ENCODE results near the gene CHPF2. TPM values are rescaled to one million over a fixed set of nuclear protein-coding genes. Genes with fewer than 3 reads are reported as not detected.

Gene CHPF2
- total RNA-seq, 4 donors from 2014 or later: 31.4 to 50.2 (median 43.2) TPM

DNA sequence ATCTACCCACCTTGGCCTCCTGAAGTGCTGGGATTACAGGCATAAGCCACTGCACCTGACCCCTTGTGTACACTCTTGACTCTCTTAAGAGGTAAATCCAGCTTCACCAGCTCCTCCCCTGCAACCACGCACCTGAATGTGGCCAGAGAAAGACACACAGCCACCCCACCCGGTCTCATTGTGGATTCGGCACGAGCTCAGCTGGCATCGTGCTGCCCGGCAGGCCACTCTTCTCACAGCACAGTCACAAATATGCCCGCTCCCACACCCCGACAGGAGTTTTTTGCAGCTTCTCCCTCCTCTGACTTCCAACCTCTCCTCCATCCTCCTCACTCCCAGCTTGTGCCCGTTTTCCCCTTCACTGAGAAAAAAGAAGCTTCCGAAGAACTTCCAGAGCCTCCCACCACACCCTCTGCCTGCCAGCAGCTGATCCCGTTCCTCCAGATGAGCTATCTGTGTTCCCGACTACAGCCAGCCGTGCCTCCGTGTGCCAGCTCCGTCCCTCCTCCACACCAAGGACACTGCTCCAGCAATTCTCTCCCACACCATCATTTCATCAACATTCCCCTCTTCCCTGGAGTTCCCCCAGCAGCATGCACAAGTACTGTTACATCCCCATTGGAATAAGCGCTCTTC, 24.2 kb downstream of the CHPF2 start:
- no peak for DNase-seq
- Histone ChIP-seq H3K27me3 (no peaks in the 10 kb centered on the region), H3K4me3 (no peak overlapping the region)

DNA sequence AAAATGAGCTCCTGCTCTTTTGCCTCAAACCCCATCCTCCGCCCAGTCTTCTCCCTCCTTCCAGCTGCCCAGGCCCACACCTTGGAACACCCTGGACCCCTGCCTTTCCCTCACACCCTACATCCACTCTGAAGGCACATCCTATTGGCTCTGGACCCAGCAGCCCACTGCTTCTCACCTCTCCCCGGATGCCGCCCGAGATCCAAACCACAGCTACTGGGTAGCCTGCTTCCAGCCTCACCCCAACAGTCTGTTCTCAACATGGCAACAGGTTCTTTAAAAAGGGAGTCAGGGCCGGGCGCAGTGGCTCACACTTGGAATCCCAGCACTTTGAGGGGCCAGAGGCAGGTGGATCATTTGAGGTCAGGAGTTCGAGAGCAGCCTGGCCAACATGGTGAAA, 25.7 kb downstream of the CHPF2 start:
- Histone ChIP-seq H3K4me3 (no peak overlapping the region), H3K36me3 (no peaks in the 10 kb centered on the region), H3K9me3 (no peaks in the 10 kb centered on the region), H3K27ac (no peak overlapping the region), H3K4me1 (no peaks in the 10 kb centered on the region), H3K27me3 (no peaks in the 10 kb centered on the region)
- no peak for TF ChIP-seq POLR2A (IDR thresholded peaks at IDR 0.05)
- TF ChIP-seq, protein P1, sequence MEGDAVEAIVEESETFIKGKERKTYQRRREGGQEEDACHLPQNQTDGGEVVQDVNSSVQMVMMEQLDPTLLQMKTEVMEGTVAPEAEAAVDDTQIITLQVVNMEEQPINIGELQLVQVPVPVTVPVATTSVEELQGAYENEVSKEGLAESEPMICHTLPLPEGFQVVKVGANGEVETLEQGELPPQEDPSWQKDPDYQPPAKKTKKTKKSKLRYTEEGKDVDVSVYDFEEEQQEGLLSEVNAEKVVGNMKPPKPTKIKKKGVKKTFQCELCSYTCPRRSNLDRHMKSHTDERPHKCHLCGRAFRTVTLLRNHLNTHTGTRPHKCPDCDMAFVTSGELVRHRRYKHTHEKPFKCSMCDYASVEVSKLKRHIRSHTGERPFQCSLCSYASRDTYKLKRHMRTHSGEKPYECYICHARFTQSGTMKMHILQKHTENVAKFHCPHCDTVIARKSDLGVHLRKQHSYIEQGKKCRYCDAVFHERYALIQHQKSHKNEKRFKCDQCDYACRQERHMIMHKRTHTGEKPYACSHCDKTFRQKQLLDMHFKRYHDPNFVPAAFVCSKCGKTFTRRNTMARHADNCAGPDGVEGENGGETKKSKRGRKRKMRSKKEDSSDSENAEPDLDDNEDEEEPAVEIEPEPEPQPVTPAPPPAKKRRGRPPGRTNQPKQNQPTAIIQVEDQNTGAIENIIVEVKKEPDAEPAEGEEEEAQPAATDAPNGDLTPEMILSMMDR (IDR thresholded peaks at IDR 0.05): no peak
- no peak for DNase-seq

More for the DNA sequence above, 24.2 kb downstream of the CHPF2 start:
- H3K27ac ChIP-seq: no peak overlapping the region
- H3K4me1 ChIP-seq: peaks cover 0 to under 1% (median under 1%) of the 10 kb centered on the region in 4 donors
- no peaks in the 10 kb centered on the region for H3K36me3 ChIP-seq
- TF ChIP-seq, protein P1 (IDR thresholded peaks at IDR 0.05): no peak
- TF ChIP-seq POLR2A (IDR thresholded peaks at IDR 0.05): no peak
- H3K9me3 ChIP-seq: no peaks in the 10 kb centered on the region

DNA sequence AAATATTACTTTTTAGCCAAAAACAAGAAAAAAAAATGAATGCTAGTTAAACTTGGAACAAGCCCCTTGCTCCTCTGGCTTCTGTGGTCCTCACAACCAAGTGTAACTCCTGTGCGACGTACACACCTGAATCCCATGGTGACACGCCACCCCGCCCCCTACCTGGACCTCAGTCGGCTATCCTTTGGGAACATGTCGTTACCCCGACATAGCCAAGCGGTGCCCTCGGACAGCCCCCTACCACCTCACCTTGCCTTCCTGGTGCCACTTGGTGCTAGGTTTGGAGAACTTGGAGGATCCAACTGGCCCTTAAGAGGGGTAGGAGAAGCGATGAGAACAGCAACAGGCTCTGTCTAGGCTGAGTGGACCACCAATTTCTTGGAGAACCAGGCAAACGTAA, 28.2 kb downstream of the CHPF2 start:
- no peak for TF ChIP-seq POLR2A (IDR thresholded peaks at IDR 0.05)
- TF ChIP-seq, protein P1 (IDR thresholded peaks at IDR 0.05): no peak
- H3K27ac ChIP-seq: no peak overlapping the region
- H3K4me3 ChIP-seq: no peak overlapping the region
- no peak for DNase-seq
- H3K27me3 ChIP-seq: no peaks in the 10 kb centered on the region
- no peaks in the 10 kb centered on the region for H3K4me1 ChIP-seq
- no peaks in the 10 kb centered on the region for H3K36me3 ChIP-seq
- no peaks in the 10 kb centered on the region for H3K9me3 ChIP-seq

DNA sequence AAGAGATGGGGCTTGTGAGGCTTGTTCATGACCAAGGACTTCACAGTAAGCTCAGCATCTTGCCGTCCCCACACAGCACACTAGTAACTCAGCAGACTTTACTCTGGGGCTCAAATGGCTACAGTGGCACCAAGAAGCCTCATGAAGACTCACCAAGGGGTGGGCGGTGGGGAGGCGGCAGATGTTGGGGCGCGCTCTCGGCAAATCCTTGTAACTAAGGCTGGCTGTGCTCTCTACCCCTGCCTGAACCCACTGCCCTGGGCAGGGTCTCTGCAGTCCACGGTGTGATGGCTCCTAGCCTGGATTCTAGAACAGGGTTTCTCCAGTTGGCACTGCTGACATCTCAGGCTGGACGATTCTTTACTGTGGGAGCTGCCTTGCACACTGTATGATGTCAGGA, 28.6 kb downstream of the CHPF2 start:
- H3K4me1 ChIP-seq: no peaks in the 10 kb centered on the region
- TF ChIP-seq, protein P1 (IDR thresholded peaks at IDR 0.05): no peak
- no peak for TF ChIP-seq POLR2A (IDR thresholded peaks at IDR 0.05)
- DNase-seq: no peak

DNA sequence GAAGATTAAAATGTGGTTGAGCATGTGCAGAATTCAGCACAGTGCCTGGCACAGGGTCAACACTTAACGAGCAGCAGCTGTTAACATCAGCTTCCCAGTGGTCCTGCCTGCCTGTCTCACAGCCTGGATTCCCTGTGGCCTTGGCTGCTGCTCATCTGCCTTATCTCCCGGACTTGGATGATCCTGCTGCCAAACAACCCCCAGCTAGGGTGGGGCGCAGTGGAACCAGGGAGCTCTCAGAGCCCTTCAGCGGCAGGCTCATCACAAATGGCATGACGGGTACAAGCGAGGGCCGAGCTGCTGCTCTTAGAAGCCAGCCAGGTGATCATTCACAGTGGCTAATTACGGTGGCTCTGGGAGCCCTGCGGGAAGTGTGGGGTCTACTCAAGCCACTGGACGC, 29.2 kb downstream of the CHPF2 start:
- Histone ChIP-seq H3K9me3 (no peaks in the 10 kb centered on the region), H3K27me3 (no peaks in the 10 kb centered on the region), H3K36me3 (no peaks in the 10 kb centered on the region), H3K4me1 (no peaks in the 10 kb centered on the region), H3K27ac (no peak overlapping the region), H3K4me3 (no peak overlapping the region)
- TF ChIP-seq, protein P1 (IDR thresholded peaks at IDR 0.05): no peak
- no peak for TF ChIP-seq POLR2A (IDR thresholded peaks at IDR 0.05)
- no peak for DNase-seq

More for the DNA sequence above, 28.6 kb downstream of the CHPF2 start:
- H3K36me3 ChIP-seq: no peaks in the 10 kb centered on the region
- H3K9me3 ChIP-seq: no peaks in the 10 kb centered on the region
- H3K4me3 ChIP-seq: no peak overlapping the region
- H3K27ac ChIP-seq: no peak overlapping the region
- no peaks in the 10 kb centered on the region for H3K27me3 ChIP-seq
